T-helper 17 cell (primary cell): ENCODE data around the gene MMEL1. TPM values are rescaled to one million over a fixed set of nuclear protein-coding genes. Genes with fewer than 3 reads are reported as not detected.

ENCODE experiments used
- ATAC-seq: fragments of 150-1000 bp; cut with Tn5 transposase; 2 replicates; pipeline ENCODE4 v1.10.0; 2021; ENCODE audit warnings: mild to moderate bottlenecking, moderate library complexity
- DNase-seq, 3 donors: peaks; one replicate each; pipeline versions ENCODE4 v3.0.0 to v3.0.0-alpha.2; 2020 to 2021
- H3K9me3 ChIP-seq: one replicate; pipeline ENCODE4 v1.7.0; 2013; ENCODE audit warnings: low read length, mild to moderate bottlenecking; ENCODE audit not compliant: control insufficient read depth, poor library complexity, severe bottlenecking
- H3K27ac Mint-ChIP-seq: one replicate; pipeline ENCODE4 v1.8.0; 2022; ENCODE audit warnings: mild to moderate bottlenecking, moderate library complexity, mixed read lengths
- H3K27me3 Mint-ChIP-seq: one replicate; pipeline ENCODE4 v1.8.0; 2022; ENCODE audit warnings: mixed read lengths
- H3K36me3 Mint-ChIP-seq: one replicate; pipeline ENCODE4 v1.8.0; 2022; ENCODE audit warnings: low read depth, mixed read lengths
- H3K4me1 Mint-ChIP-seq: one replicate; pipeline ENCODE4 v1.8.0; 2022; ENCODE audit warnings: mild to moderate bottlenecking, mixed read lengths
- H3K4me3 Mint-ChIP-seq: one replicate; pipeline ENCODE4 v1.8.0; 2022; ENCODE audit warnings: mild to moderate bottlenecking, moderate library complexity, mixed read lengths
- total RNA-seq, 4 donors: library from RNA in 2 of 4; stranded (reverse) in 2 of 4; gene quantifications; one replicate each; pipeline ENCODE4 v1.2.3 and lab custom pipeline; 2022 to 2026

MMEL1 gene
- total RNA-seq, 2 donors from 2014 or later: 0.94 to 3.8 TPM

- peak overlapping the region; percentile 6 for H3K27ac Mint-ChIP-seq
- DNase-seq (no peak), ATAC-seq (no peak)
- no peaks in the 10 kb centered on the region for H3K9me3 ChIP-seq
- no peak overlapping the region for H3K4me3 Mint-ChIP-seq
- peaks cover 5% of the 10 kb centered on the region for H3K4me1 Mint-ChIP-seq
- peaks cover 10% of the 10 kb centered on the region for H3K36me3 Mint-ChIP-seq
- peaks cover 46% of the 10 kb centered on the region for H3K27me3 Mint-ChIP-seq
These were observed 18.3 kb upstream of the MMEL1 start for GRCh38 chr1:2650967-2651645.

GRCh38 chr1:2646837-2647236 is 14.0 kb upstream of the MMEL1 start:
- no peak for ATAC-seq
- H3K27ac Mint-ChIP-seq: no peak overlapping the region
- no peaks in the 10 kb centered on the region for H3K36me3 Mint-ChIP-seq

GRCh38 chr1:2645776-2646175 is 13.0 kb upstream of the MMEL1 start:
- DNase-seq (no peak), ATAC-seq (no peak)
- no peaks in the 10 kb centered on the region for H3K9me3 ChIP-seq
- no peak overlapping the region for H3K27ac Mint-ChIP-seq
- no peaks in the 10 kb centered on the region for H3K36me3 Mint-ChIP-seq
- peaks cover 12% of the 10 kb centered on the region for H3K4me1 Mint-ChIP-seq
- no peaks in the 10 kb centered on the region for H3K27me3 Mint-ChIP-seq
- no peak overlapping the region for H3K4me3 Mint-ChIP-seq

More at GRCh38 chr1:2646837-2647236, 14.0 kb upstream of the MMEL1 start:
- H3K9me3 ChIP-seq: no peaks in the 10 kb centered on the region
- peaks cover 12% of the 10 kb centered on the region for H3K4me1 Mint-ChIP-seq
- DNase-seq: no peak
- peaks cover 6% of the 10 kb centered on the region for H3K27me3 Mint-ChIP-seq
- no peak overlapping the region for H3K4me3 Mint-ChIP-seq

GRCh38 chr1:2645143-2645542 is 12.3 kb upstream of the MMEL1 start:
- no peak overlapping the region for H3K4me3 Mint-ChIP-seq
- H3K36me3 Mint-ChIP-seq: no peaks in the 10 kb centered on the region
- H3K4me1 Mint-ChIP-seq: peaks cover 12% of the 10 kb centered on the region
- ATAC-seq (no peak), DNase-seq (no peak)
- H3K9me3 ChIP-seq: no peaks in the 10 kb centered on the region
- H3K27me3 Mint-ChIP-seq: no peaks in the 10 kb centered on the region
- H3K27ac Mint-ChIP-seq: peak overlapping the region; percentile 82

GRCh38 chr1:2644591-2645101 is 11.8 kb upstream of the MMEL1 start:
- DNase-seq (no peak), ATAC-seq (no peak)
- Mint-ChIP-seq H3K4me3 (no peak overlapping the region), H3K27me3 (no peaks in the 10 kb centered on the region), H3K36me3 (no peaks in the 10 kb centered on the region), H3K4me1 (peaks cover 12% of the 10 kb centered on the region), H3K27ac (peak overlapping the region; percentile 82)
- no peaks in the 10 kb centered on the region for H3K9me3 ChIP-seq

GRCh38 chr1:2644171-2644570 is 11.4 kb upstream of the MMEL1 start:
- Mint-ChIP-seq H3K27me3 (no peaks in the 10 kb centered on the region), H3K36me3 (no peaks in the 10 kb centered on the region), H3K27ac (peak overlapping the region; percentile 82), H3K4me3 (peak overlapping the region; percentile 80), H3K4me1 (peaks cover 12% of the 10 kb centered on the region)
- ATAC-seq (no peak), DNase-seq (no peak)
- H3K9me3 ChIP-seq: no peaks in the 10 kb centered on the region

- DNase-seq: no peak
- H3K4me3 Mint-ChIP-seq: peak overlapping the region; percentile 80
These were observed 10.7 kb upstream of the MMEL1 start for GRCh38 chr1:2643414-2644077.

GRCh38 chr1:2642560-2643413 is 10.0 kb upstream of the MMEL1 start:
- peaks cover 16% of the 10 kb centered on the region for H3K4me1 Mint-ChIP-seq
- H3K27ac Mint-ChIP-seq: peak overlapping the region; percentile 88
- no peaks in the 10 kb centered on the region for H3K36me3 Mint-ChIP-seq
- no peaks in the 10 kb centered on the region for H3K27me3 Mint-ChIP-seq
- H3K4me3 Mint-ChIP-seq: peak overlapping the region; percentile 95
- no peaks in the 10 kb centered on the region for H3K9me3 ChIP-seq
- DNase-seq: peak; percentile 91 to 92 (median 91)
- ATAC-seq: peak; percentile 90

More at GRCh38 chr1:2643414-2644077, 10.7 kb upstream of the MMEL1 start:
- Mint-ChIP-seq H3K27me3 (no peaks in the 10 kb centered on the region), H3K27ac (peak overlapping the region; percentile 82), H3K36me3 (no peaks in the 10 kb centered on the region), H3K4me1 (peaks cover 16% of the 10 kb centered on the region)
- no peaks in the 10 kb centered on the region for H3K9me3 ChIP-seq
- ATAC-seq: no peak

- Mint-ChIP-seq H3K36me3 (no peaks in the 10 kb centered on the region), H3K27ac (peak overlapping the region; percentile 88), H3K4me1 (peaks cover 16% of the 10 kb centered on the region), H3K27me3 (no peaks in the 10 kb centered on the region), H3K4me3 (peak overlapping the region; percentile 95)
- DNase-seq (no peak), ATAC-seq (no peak)
- H3K9me3 ChIP-seq: no peaks in the 10 kb centered on the region
These were observed 9.3 kb upstream of the MMEL1 start for GRCh38 chr1:2642131-2642559.

- H3K4me3 Mint-ChIP-seq: peak overlapping the region; percentile 95
- H3K27ac Mint-ChIP-seq: peak overlapping the region; percentile 88
These were observed 8.7 kb upstream of the MMEL1 start for GRCh38 chr1:2641381-2642130.

GRCh38 chr1:2640626-2641025 is 7.8 kb upstream of the MMEL1 start:
- no peak overlapping the region for H3K27ac Mint-ChIP-seq
- H3K9me3 ChIP-seq: no peaks in the 10 kb centered on the region
- no peak overlapping the region for H3K4me3 Mint-ChIP-seq
- peaks cover 16% of the 10 kb centered on the region for H3K4me1 Mint-ChIP-seq
- H3K36me3 Mint-ChIP-seq: no peaks in the 10 kb centered on the region
- ATAC-seq: no peak
- no peak for DNase-seq
- H3K27me3 Mint-ChIP-seq: no peaks in the 10 kb centered on the region

More at GRCh38 chr1:2641381-2642130, 8.7 kb upstream of the MMEL1 start:
- H3K27me3 Mint-ChIP-seq: no peaks in the 10 kb centered on the region
- peaks cover 16% of the 10 kb centered on the region for H3K4me1 Mint-ChIP-seq
- DNase-seq (no peak), ATAC-seq (no peak)
- no peaks in the 10 kb centered on the region for H3K36me3 Mint-ChIP-seq
- H3K9me3 ChIP-seq: no peaks in the 10 kb centered on the region

- no peak overlapping the region for H3K27ac Mint-ChIP-seq
- DNase-seq (peak in 1 of 3 donors; percentile 5), ATAC-seq (no peak)
- H3K36me3 Mint-ChIP-seq: no peaks in the 10 kb centered on the region
- H3K4me3 Mint-ChIP-seq: peak overlapping the region; percentile 68
- H3K27me3 Mint-ChIP-seq: no peaks in the 10 kb centered on the region
- H3K4me1 Mint-ChIP-seq: peaks cover 16% of the 10 kb centered on the region
- no peaks in the 10 kb centered on the region for H3K9me3 ChIP-seq
These were observed 7.0 kb upstream of the MMEL1 start for GRCh38 chr1:2639607-2640521.
